Caco-2 (cell line): ENCODE results near the gene NOTCH2. TPM values are rescaled to one million over a fixed set of nuclear protein-coding genes. Genes with fewer than 3 reads are reported as not detected.
"Not testable (repeated sequence)": the region's sequence is repeated elsewhere in the genome, so short reads cannot be mapped to it uniquely, and the experiment has no call there.

Experiments
- BruUV-seq: library from RNA; stranded (reverse); fragments of 400-500 nt; replicated peaks from 2 replicates; lab custom pipeline; 2021; lab: Mats Ljungman, UMichigan
- CTCF ChIA-PET: fragments of 300-600 bp; sonication (Branson Sonifier 250); formaldehyde crosslinking; loops from one replicate; lab custom pipeline; 2022; ENCODE audit warnings: antibody characterized with exemption; lab: Charles Lee
- POLR2A ChIA-PET: fragments of 300-600 bp; sonication (Branson Sonifier 250); formaldehyde crosslinking; loops from one replicate; lab custom pipeline; 2022; ENCODE audit warnings: antibody characterized with exemption; lab: Charles Lee
- DNase-seq, 2 experiments: peaks; one replicate each; pipeline versions ENCODE4 v3.0.0 to v3.0.0-alpha.2; 2020 to 2022
- H3K27me3 ChIP-seq: replicated peaks from 2 replicates; pipeline ENCODE4 v1.6.0; 2011; ENCODE audit warnings: low read length; ENCODE audit not compliant: control insufficient read depth, insufficient read depth
- H3K36me3 ChIP-seq: 2 replicates; pipeline ENCODE4 v1.5.1; 2011; ENCODE audit warnings: low read length; ENCODE audit not compliant: control insufficient read depth, insufficient read depth
- H3K4me1 ChIP-seq: fragments of 250-450 bp; sonication (Bioruptor Pico); 2 replicates; pipeline ENCODE4 v1.5.1; 2020; ENCODE audit warnings: mild to moderate bottlenecking
- H3K4me3 ChIP-seq: 2 replicates; pipeline ENCODE4 v1.5.1; 2011; ENCODE audit warnings: low read depth, mild to moderate bottlenecking, control low read depth, low read length
- H3K9me3 ChIP-seq: fragments of 250-450 bp; sonication (Bioruptor Pico); 2 replicates; pipeline ENCODE4 v1.5.1; 2020; ENCODE audit warnings: mild to moderate bottlenecking, moderate library complexity
- H3K27ac Mint-ChIP-seq: one replicate; pipeline ENCODE4 v1.8.0; 2022; ENCODE audit warnings: mixed read lengths; ENCODE audit not compliant: unreplicated experiment
- H3K27me3 Mint-ChIP-seq: one replicate; pipeline ENCODE4 v1.8.0; 2022; ENCODE audit warnings: mixed read lengths; ENCODE audit not compliant: insufficient read depth, unreplicated experiment
- H3K36me3 Mint-ChIP-seq: one replicate; pipeline ENCODE4 v1.8.0; 2022; ENCODE audit warnings: mild to moderate bottlenecking, mixed read lengths; ENCODE audit not compliant: insufficient read depth, unreplicated experiment
- H3K4me1 Mint-ChIP-seq: one replicate; pipeline ENCODE4 v1.8.0; 2022; ENCODE audit warnings: low read depth, mixed read lengths; ENCODE audit not compliant: unreplicated experiment
- H3K4me3 Mint-ChIP-seq: one replicate; pipeline ENCODE4 v1.8.0; 2022; ENCODE audit warnings: mild to moderate bottlenecking, moderate library complexity, mixed read lengths; ENCODE audit not compliant: unreplicated experiment
- H3K9me3 Mint-ChIP-seq: one replicate; pipeline ENCODE4 v1.8.0; 2022; ENCODE audit warnings: mixed read lengths; ENCODE audit not compliant: unreplicated experiment
- intact Hi-C: fragments of 100-400 bp; cut with micrococcal nuclease; formaldehyde crosslinking; loops from one replicate; pipeline ENCODE4 v1.10.0; 2022; ENCODE audit not compliant: unreplicated experiment
- total RNA-seq: library from RNA; stranded (reverse); gene quantifications from 2 replicates; pipeline ENCODE4 v1.2.3, GENCODE V29; 2022

The NOTCH2 gene
- total RNA-seq, 1 experiment from 2014 or later: 41.1 TPM

GRCh38 chr1:120098986-120099759 lies 29.7 kb upstream of the NOTCH2 start:
- H3K27me3 Mint-ChIP-seq, H3K4me3 ChIP-seq, H3K9me3 Mint-ChIP-seq, H3K9me3 ChIP-seq, H3K36me3 ChIP-seq, BruUV-seq, H3K4me3 Mint-ChIP-seq, H3K4me1 Mint-ChIP-seq, H3K36me3 Mint-ChIP-seq, intact Hi-C loops, CTCF ChIA-PET, H3K27me3 ChIP-seq, POLR2A ChIA-PET, H3K27ac Mint-ChIP-seq, DNase-seq, H3K4me1 ChIP-seq: not testable (repeated sequence)

- DNase-seq, H3K27me3 Mint-ChIP-seq, H3K27me3 ChIP-seq, intact Hi-C loops, H3K9me3 Mint-ChIP-seq, H3K4me1 ChIP-seq, BruUV-seq, H3K4me3 ChIP-seq, H3K4me3 Mint-ChIP-seq, CTCF ChIA-PET, H3K36me3 ChIP-seq, H3K4me1 Mint-ChIP-seq, POLR2A ChIA-PET, H3K9me3 ChIP-seq, H3K27ac Mint-ChIP-seq, H3K36me3 Mint-ChIP-seq: not testable (repeated sequence)
Observed at GRCh38 chr1:120096981-120097545, 27.6 kb upstream of the NOTCH2 start.

GRCh38 chr1:120093548-120094181 lies 24.2 kb upstream of the NOTCH2 start:
- H3K4me3 ChIP-seq, BruUV-seq, H3K27ac Mint-ChIP-seq, intact Hi-C loops, H3K36me3 ChIP-seq, POLR2A ChIA-PET, H3K4me1 ChIP-seq, H3K27me3 Mint-ChIP-seq, CTCF ChIA-PET, H3K9me3 Mint-ChIP-seq, DNase-seq, H3K4me1 Mint-ChIP-seq, H3K9me3 ChIP-seq, H3K27me3 ChIP-seq, H3K4me3 Mint-ChIP-seq, H3K36me3 Mint-ChIP-seq: not testable (repeated sequence)

- H3K36me3 Mint-ChIP-seq, POLR2A ChIA-PET, H3K9me3 Mint-ChIP-seq, H3K27ac Mint-ChIP-seq, DNase-seq, H3K4me3 Mint-ChIP-seq, H3K9me3 ChIP-seq, H3K27me3 Mint-ChIP-seq, H3K27me3 ChIP-seq, H3K4me1 ChIP-seq, H3K36me3 ChIP-seq, H3K4me3 ChIP-seq, H3K4me1 Mint-ChIP-seq, CTCF ChIA-PET, BruUV-seq, intact Hi-C loops: not testable (repeated sequence)
Observed at GRCh38 chr1:120092232-120093218, 23.1 kb upstream of the NOTCH2 start.

GRCh38 chr1:120090830-120091229 lies 21.4 kb upstream of the NOTCH2 start:
- H3K36me3 Mint-ChIP-seq, H3K4me1 ChIP-seq, H3K4me3 Mint-ChIP-seq, POLR2A ChIA-PET, H3K27me3 ChIP-seq, H3K9me3 Mint-ChIP-seq, H3K9me3 ChIP-seq, H3K27me3 Mint-ChIP-seq, DNase-seq, H3K36me3 ChIP-seq, H3K27ac Mint-ChIP-seq, H3K4me1 Mint-ChIP-seq, CTCF ChIA-PET, intact Hi-C loops, H3K4me3 ChIP-seq, BruUV-seq: not testable (repeated sequence)

GRCh38 chr1:120087959-120088358 lies 18.5 kb upstream of the NOTCH2 start:
- H3K9me3 Mint-ChIP-seq, H3K4me3 ChIP-seq, BruUV-seq, DNase-seq, H3K36me3 Mint-ChIP-seq, H3K36me3 ChIP-seq, intact Hi-C loops, H3K27me3 Mint-ChIP-seq, H3K4me1 Mint-ChIP-seq, H3K4me1 ChIP-seq, CTCF ChIA-PET, POLR2A ChIA-PET, H3K27ac Mint-ChIP-seq, H3K27me3 ChIP-seq, H3K4me3 Mint-ChIP-seq, H3K9me3 ChIP-seq: not testable (repeated sequence)
